Astrocyte (in vitro differentiated cells and primary cell): Measurements from ENCODE around the gene KRTAP12-2.

ENCODE experiments used
- CTCF ChIP-seq: IDR thresholded peaks from 2 replicates; pipeline ENCODE4 v1.5.1; 2011; ENCODE audit warnings: low read depth, mild to moderate bottlenecking, inconsistent platforms, low read length, moderate library complexity; ENCODE audit not compliant: insufficient read depth
- EZH2 ChIP-seq: IDR thresholded peaks from 2 replicates; pipeline ENCODE4 v1.6.1; 2012; ENCODE audit warnings: mild to moderate bottlenecking, low read length, inconsistent platforms; ENCODE audit not compliant: insufficient read depth

GRCh38 chr21:44677881-44678280, 11.2 kb upstream of the KRTAP12-2 start:
- TF ChIP-seq CTCF (no peak), EZH2 (no peak)
